Retina (tissue), 1 donor: Measurements from ENCODE around the gene LTBP4.
"Not testable (repeated sequence)": the region's sequence is repeated elsewhere in the genome, so short reads cannot be mapped to it uniquely, and the experiment has no call there.

ENCODE experiments used
- DNase-seq: peaks from one replicate; pipeline ENCODE4 v3.0.0-alpha.2; 2016

The LTBP4 gene

GRCh38 chr19:40601134-40601974 lies at the start of gene LTBP4:
TSS of gene LTBP4 (plus strand) at chr19:40601369. CDS start at chr19:40601388, 19 bp downstream.
- peak; percentile 42 for DNase-seq

GRCh38 chr19:40552848-40553247 lies 48.3 kb upstream of the LTBP4 start:
- no peak for DNase-seq

- DNase-seq = no peak
Measured at GRCh38 chr19:40553885-40554857, 47.0 kb upstream of the LTBP4 start.

- no peak for DNase-seq
Measured at GRCh38 chr19:40555978-40556689, 45.0 kb upstream of the LTBP4 start.

GRCh38 chr19:40556953-40557530 lies 44.1 kb upstream of the LTBP4 start:
- no peak for DNase-seq

GRCh38 chr19:40559394-40559793 lies 41.8 kb upstream of the LTBP4 start:
- DNase-seq = no peak

- no peak for DNase-seq
Measured at GRCh38 chr19:40560092-40560507, 41.1 kb upstream of the LTBP4 start.

- DNase-seq = no peak
Measured at GRCh38 chr19:40561947-40562346, 39.2 kb upstream of the LTBP4 start.

- not testable (repeated sequence) for DNase-seq
Measured at GRCh38 chr19:40564535-40564934, 36.6 kb upstream of the LTBP4 start.

GRCh38 chr19:40565355-40565754 lies 35.8 kb upstream of the LTBP4 start:
- no peak for DNase-seq

GRCh38 chr19:40565910-40566495 lies 35.2 kb upstream of the LTBP4 start:
- DNase-seq = no peak

- DNase-seq = no peak
Measured at GRCh38 chr19:40567040-40567749, 34.0 kb upstream of the LTBP4 start.

- peak; percentile 56 for DNase-seq
Measured at GRCh38 chr19:40567750-40568494, 33.2 kb upstream of the LTBP4 start.

- peak; percentile 92 for DNase-seq
Measured at GRCh38 chr19:40570313-40571004, 30.7 kb upstream of the LTBP4 start.

- DNase-seq = no peak
Measured at GRCh38 chr19:40571005-40571318, 30.2 kb upstream of the LTBP4 start.

GRCh38 chr19:40571831-40572495 lies 29.2 kb upstream of the LTBP4 start:
- DNase-seq = no peak

- DNase-seq = no peak
Measured at GRCh38 chr19:40575326-40575725, 25.8 kb upstream of the LTBP4 start.

GRCh38 chr19:40576151-40576584 lies 25.0 kb upstream of the LTBP4 start:
- no peak for DNase-seq
